Esophagus squamous epithelium (tissue), 4 donors: ENCODE results near the gene TCEAL1.

ENCODE experiments used
- POLR2A ChIP-seq, 4 donors: fragments of 450-650 bp; IDR thresholded peaks; one replicate each; pipeline ENCODE4 v1.6.1; 2017; ENCODE audit warnings: antibody characterized with exemption in 4 of 4, mild to moderate bottlenecking in 4 of 4, moderate library complexity in 3 of 4
- TF ChIP-seq, protein P1 (sequence below), 6 experiments: fragments of 450-650 bp in 4 of 6; fragments of 200-600 bp in 2 of 6; sonication (generic) in 2 of 6; IDR thresholded peaks; one replicate each; pipeline ENCODE4 v1.5.1; 2016 to 2019; ENCODE audit warnings: antibody characterized with exemption in 6 of 6, mild to moderate bottlenecking in 4 of 6, moderate library complexity in 4 of 6

DNA sequence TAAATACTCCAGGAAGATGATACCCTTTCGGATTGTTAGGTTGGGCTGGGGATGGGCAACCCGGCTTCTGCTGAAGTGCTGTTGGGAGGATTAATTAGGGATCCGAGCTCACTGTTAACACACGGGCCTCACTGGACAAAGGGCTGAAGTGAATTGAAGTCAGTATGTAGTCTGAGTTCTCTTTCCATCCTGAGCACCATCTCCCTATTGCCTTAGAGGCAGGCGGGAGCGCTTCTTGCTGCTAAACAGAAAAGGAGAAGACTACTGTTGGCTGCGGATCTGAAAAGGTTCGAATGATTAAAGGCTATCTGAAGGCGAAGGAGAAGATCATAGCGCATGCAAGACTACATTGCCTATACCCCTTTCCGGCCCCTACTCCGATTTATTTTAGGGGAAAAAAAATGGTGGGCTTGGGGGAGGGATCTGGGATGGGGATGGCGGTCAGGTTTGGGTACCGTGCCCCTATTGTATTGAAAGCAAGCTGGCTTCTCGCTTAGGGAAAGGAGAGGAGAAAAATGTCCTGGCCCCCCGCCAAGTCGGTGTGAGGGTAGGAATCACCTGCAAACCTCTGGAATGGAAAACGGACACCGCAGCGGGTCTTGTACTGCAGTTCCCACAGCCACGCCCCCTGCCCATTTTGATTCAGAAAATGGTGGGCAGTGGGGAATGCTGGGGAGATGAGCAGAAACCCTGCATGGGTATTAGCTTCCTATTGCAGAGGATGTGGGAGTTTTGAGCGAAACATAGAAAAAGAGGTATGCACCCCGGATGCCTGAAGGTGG, 35.4 kb downstream of the TCEAL1 start:
- TF ChIP-seq, protein P1, sequence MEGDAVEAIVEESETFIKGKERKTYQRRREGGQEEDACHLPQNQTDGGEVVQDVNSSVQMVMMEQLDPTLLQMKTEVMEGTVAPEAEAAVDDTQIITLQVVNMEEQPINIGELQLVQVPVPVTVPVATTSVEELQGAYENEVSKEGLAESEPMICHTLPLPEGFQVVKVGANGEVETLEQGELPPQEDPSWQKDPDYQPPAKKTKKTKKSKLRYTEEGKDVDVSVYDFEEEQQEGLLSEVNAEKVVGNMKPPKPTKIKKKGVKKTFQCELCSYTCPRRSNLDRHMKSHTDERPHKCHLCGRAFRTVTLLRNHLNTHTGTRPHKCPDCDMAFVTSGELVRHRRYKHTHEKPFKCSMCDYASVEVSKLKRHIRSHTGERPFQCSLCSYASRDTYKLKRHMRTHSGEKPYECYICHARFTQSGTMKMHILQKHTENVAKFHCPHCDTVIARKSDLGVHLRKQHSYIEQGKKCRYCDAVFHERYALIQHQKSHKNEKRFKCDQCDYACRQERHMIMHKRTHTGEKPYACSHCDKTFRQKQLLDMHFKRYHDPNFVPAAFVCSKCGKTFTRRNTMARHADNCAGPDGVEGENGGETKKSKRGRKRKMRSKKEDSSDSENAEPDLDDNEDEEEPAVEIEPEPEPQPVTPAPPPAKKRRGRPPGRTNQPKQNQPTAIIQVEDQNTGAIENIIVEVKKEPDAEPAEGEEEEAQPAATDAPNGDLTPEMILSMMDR (IDR thresholded peaks at IDR 0.05): no peak
- no peak for TF ChIP-seq POLR2A (IDR thresholded peaks at IDR 0.05)
